ENCODE measurements around the gene FADD.

Gene FADD

DNA sequence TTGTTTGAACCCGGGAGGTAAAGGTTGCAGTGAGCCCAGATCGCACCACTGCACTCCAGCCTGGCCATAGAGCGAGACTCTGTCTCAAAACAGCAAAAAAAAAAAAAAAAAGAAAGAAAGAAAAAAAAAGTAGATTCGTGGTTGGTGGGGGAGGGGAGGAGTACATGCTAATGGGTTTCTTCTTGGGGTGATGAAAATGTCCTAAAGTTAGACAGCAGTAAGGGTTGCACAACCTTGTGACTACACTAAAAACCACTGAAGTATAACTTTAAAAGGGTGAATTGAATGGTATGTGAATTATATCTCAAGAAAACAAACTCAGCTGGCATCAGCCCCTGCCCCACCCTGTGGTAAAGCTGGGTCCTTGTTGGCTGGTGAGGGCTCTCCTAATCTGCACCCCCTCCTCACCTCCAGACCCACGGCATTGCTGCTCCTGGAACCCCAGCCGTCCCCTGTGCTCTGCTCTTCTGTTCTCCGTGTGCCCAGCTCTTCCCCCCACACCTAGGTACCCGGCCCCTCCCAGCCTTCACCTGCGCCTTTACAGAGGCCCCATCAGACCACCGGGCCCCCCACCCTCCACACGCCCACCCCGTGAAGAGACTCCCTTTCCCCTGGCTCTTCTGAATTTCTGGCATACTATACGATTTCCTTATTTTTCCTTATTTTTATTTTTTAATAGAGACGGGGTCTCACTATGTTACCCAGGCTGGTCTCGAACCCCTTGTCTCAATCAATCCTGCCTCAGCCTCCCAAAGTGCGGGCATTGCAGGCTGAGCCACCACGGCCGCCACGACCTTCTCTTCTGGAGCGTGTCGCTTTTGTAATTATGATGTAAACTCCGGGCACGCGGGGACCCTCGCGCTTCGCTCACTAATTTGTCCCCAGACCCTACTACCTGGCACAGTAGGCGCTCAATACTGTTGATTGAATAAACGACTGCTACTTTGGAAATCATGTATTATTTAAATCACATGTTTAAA, 924 bp upstream of the FADD start:
- TF ChIP-seq CTCF (IDR thresholded peaks at IDR 0.05; ENCODE audit: control extremely low read depth, extremely low read depth, low read depth, missing control alignments), result no peak
- CTCF ChIA-PET, result interaction anchor here (1.0 to 1.9 kb wide), 3 partner anchors 283 to 293 kb away, joined by 3 to 4 read pairs (median 4); no protein-coding TSS in a partner anchor
- DNase-seq (ENCODE audit: extremely low spot score), result no peak
- POLR2A ChIA-PET, result no interaction called here

- no peak for TF ChIP-seq CTCF (IDR thresholded peaks at IDR 0.05; ENCODE audit: control extremely low read depth, extremely low read depth, low read depth, missing control alignments)
- POLR2A ChIA-PET, result no interaction called here
- DNase-seq (ENCODE audit: extremely low spot score), result peak; percentile 66
- CTCF ChIA-PET, result interaction anchor here (1.3 to 1.6 kb wide), 4 partner anchors 285 to 295 kb away, joined by 3 to 5 read pairs (median 3); no protein-coding TSS in a partner anchor
These were observed 812 bp downstream of the FADD start for GRCh38 chr11:70203751-70204465.

GRCh38 chr11:70204466-70204799, 1.3 kb downstream of the FADD start:
- DNase-seq (ENCODE audit: extremely low spot score), result no peak
- TF ChIP-seq CTCF (IDR thresholded peaks at IDR 0.05; ENCODE audit: control extremely low read depth, extremely low read depth, low read depth, missing control alignments), result no peak
- ChIA-PET CTCF (interaction anchor here (1.3 to 1.6 kb wide), 4 partner anchors 12 to 295 kb away, joined by 3 to 5 read pairs (median 3); no protein-coding TSS in a partner anchor), POLR2A (no interaction called here)

DNA sequence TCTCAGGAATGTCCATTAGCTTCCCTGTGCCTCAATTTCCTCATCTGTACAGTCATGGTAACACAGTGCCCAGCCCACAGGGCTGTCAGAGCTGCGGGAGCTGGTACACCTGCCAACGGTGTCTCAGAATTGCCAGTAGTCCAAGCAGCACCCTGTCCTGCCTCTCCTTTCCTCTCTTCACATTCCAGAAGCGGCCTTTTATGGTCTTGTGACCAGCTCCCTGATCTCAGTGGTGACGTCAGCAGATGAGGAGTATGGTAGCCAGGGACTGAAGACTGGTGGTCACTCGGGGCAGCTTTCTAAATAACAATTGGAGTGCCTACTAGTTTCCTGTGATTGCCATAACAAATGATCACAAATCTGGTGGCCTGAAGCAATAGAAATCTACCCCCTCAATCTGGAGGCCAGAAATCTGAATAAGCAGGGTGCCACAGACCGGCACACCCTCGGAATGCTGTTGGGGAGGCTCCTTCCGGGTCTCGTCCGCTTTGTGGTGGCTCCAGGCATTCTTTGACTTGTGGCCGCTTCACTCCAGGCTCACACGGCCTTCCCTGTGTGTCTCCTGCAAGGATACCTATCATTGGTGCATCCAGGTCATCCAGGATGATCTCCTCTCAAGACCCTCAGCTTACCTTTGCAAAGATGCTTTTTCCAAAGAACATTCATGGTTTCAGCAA, 2.1 kb downstream of the FADD start:
- ChIA-PET CTCF (interaction anchor here (1.3 to 3.0 kb wide), 4 partner anchors 9 to 296 kb away, joined by 3 to 12 read pairs (median 3); no protein-coding TSS in a partner anchor), POLR2A (no interaction called here)
- no peak for TF ChIP-seq CTCF (IDR thresholded peaks at IDR 0.05; ENCODE audit: control extremely low read depth, extremely low read depth, low read depth, missing control alignments)
- DNase-seq (ENCODE audit: extremely low spot score), result no peak

GRCh38 chr11:70205766-70206165, 2.7 kb downstream of the FADD start:
- ChIA-PET POLR2A (no interaction called here), CTCF (interaction anchor here (1.6 to 3.0 kb wide), 3 partner anchors 9 to 287 kb away, joined by 3 to 12 read pairs (median 3); no protein-coding TSS in a partner anchor)
- no peak for TF ChIP-seq CTCF (IDR thresholded peaks at IDR 0.05; ENCODE audit: control extremely low read depth, extremely low read depth, low read depth, missing control alignments)
- DNase-seq (ENCODE audit: extremely low spot score), result no peak

Data from GM10248 (cell line).